HepG2 (cell line): ENCODE data around the gene SAP25. TPM values are rescaled to one million over a fixed set of nuclear protein-coding genes. Genes with fewer than 3 reads are reported as not detected.

ENCODE experiments used
- ASH2L ChIP-seq: fragments of 300-600, 200-600 bp; sonication (generic); IDR thresholded peaks from 2 replicates; pipeline ENCODE4 v1.7.0; 2017; ENCODE audit warnings: low read depth, mild to moderate bottlenecking, moderate library complexity, mixed read lengths, low read length; ENCODE audit not compliant: insufficient read length
- ERF ChIP-seq: IDR thresholded peaks from 2 replicates; pipeline ENCODE4 v1.6.1; 2018; ENCODE audit warnings: missing biosample characterization, missing genetic modification reagents
- FOXO1 ChIP-seq: sonication (generic); formaldehyde crosslinking; IDR thresholded peaks from 2 replicates; pipeline ENCODE4 v1.4.0; 2020; ENCODE audit warnings: missing genetic modification reagents
- GATAD1 ChIP-seq: IDR thresholded peaks from 2 replicates; pipeline ENCODE4 v1.6.1; 2016; ENCODE audit warnings: missing genetic modification reagents, missing compliant biosample characterization
- HDAC6 ChIP-seq: fragments of 200-600 bp; sonication (generic); IDR thresholded peaks from 2 replicates; pipeline ENCODE4 v1.7.0; 2017; ENCODE audit warnings: mild to moderate bottlenecking, antibody characterized with exemption, low read length, low read depth
- HNF4G ChIP-seq, 2 experiments: sonication (generic) in 1 of 2; formaldehyde crosslinking in 1 of 2; IDR thresholded peaks; 2 replicates each; pipeline versions ENCODE4 v1.4.0 to v1.6.1; 2011 to 2020; ENCODE audit warnings: borderline replicate concordance in 2 of 2, low read depth in 2 of 2, mild to moderate bottlenecking in 2 of 2, low read length in 1 of 2, missing genetic modification reagents in 1 of 2, moderate library complexity in 1 of 2
- JUNB ChIP-seq: sonication (generic); formaldehyde crosslinking; IDR thresholded peaks from 2 replicates; pipeline ENCODE4 v1.8.0; 2022; ENCODE audit warnings: missing genetic modification reagents, mild to moderate bottlenecking, borderline replicate concordance
- KAT8 ChIP-seq: IDR thresholded peaks from 2 replicates; pipeline ENCODE4 v1.6.1; 2016; ENCODE audit warnings: missing genetic modification reagents, missing compliant biosample characterization
- KDM3A ChIP-seq: IDR thresholded peaks from 2 replicates; pipeline ENCODE4 v1.6.1; 2018; ENCODE audit warnings: low read depth, missing compliant biosample characterization
- MAFK ChIP-seq, 2 experiments: IDR thresholded peaks in 1 of 2; conservative IDR thresholded peaks in 1 of 2; 2 replicates each; pipeline ENCODE4 v1.6.1; 2011; ENCODE audit warnings: improper control_type of control experiment in 2 of 2, low read length in 2 of 2
- PRDM4 ChIP-seq: sonication (generic); formaldehyde crosslinking; IDR thresholded peaks from 2 replicates; pipeline ENCODE4 v1.9.0; 2021; ENCODE audit warnings: missing genetic modification reagents, borderline replicate concordance
- PRPF4 ChIP-seq: fragments of 200-400 bp; formaldehyde crosslinking; IDR thresholded peaks from 2 replicates; pipeline ENCODE4 v1.6.1; 2016; ENCODE audit warnings: low read length, low read depth; ENCODE audit not compliant: poor library complexity, severe bottlenecking
- SRSF1 ChIP-seq: fragments of 200-400 bp; formaldehyde crosslinking; optimal IDR thresholded peaks from 2 replicates; pipeline ENCODE3; 2017; ENCODE audit warnings: mild to moderate bottlenecking, low read depth, low read length, moderate library complexity
- ZBTB25 ChIP-seq: IDR thresholded peaks from 2 replicates; pipeline ENCODE4 v1.6.1; 2018; ENCODE audit warnings: missing genetic modification reagents
- ZNF136 ChIP-seq: sonication (generic); formaldehyde crosslinking; IDR thresholded peaks from 2 replicates; pipeline ENCODE4 v1.8.1; 2022; ENCODE audit warnings: low read depth, mild to moderate bottlenecking, moderate library complexity, missing genetic modification reagents
- ZNF281 ChIP-seq: sonication (generic); formaldehyde crosslinking; IDR thresholded peaks from 2 replicates; pipeline ENCODE4 v1.4.0; 2020; ENCODE audit warnings: missing genetic modification reagents, borderline replicate concordance
- ZNF414 ChIP-seq: sonication (generic); formaldehyde crosslinking; IDR thresholded peaks from 2 replicates; pipeline ENCODE4 v1.5.0; 2020; ENCODE audit warnings: missing genetic modification reagents
- ZNF510 ChIP-seq: sonication (generic); formaldehyde crosslinking; IDR thresholded peaks from 2 replicates; pipeline ENCODE4 v1.4.0; 2020; ENCODE audit warnings: low read depth, mild to moderate bottlenecking, missing genetic modification reagents
- ZNF713 ChIP-seq: sonication (generic); formaldehyde crosslinking; IDR thresholded peaks from 2 replicates; pipeline ENCODE4 v1.4.0; 2020; ENCODE audit warnings: mild to moderate bottlenecking, missing genetic modification reagents
- ZSCAN31 ChIP-seq: sonication (generic); formaldehyde crosslinking; IDR thresholded peaks from 2 replicates; pipeline ENCODE4 v1.5.0; 2020; ENCODE audit warnings: low read depth, mild to moderate bottlenecking, missing genetic modification reagents
- polyA plus RNA-seq, 8 experiments: library from polyadenylated mRNA; depleted of rRNA in 3 of 8; stranded (reverse) in 7 of 8; unstranded in 1 of 8; fragments of >200 nt; fragmentation: Illumina TruSeq in 4 of 8; extraction: Trizol in 4 of 8; gene quantifications; 2 replicates each; pipeline versions ENCODE4 v1.2.1 to v1.2.3, GENCODE V29; 2011 to 2016; ENCODE audit warnings: low read depth in 4 of 8, missing spikeins in 1 of 8, mixed read lengths in 1 of 8; ENCODE audit not compliant: insufficient read depth in 1 of 8
- total RNA-seq, 5 experiments: library from RNA; depleted of rRNA; stranded (reverse); fragments of >200 nt; fragmentation: Illumina TruSeq; extraction: Trizol; gene quantifications; 2 replicates each; pipeline ENCODE4 v1.2.3, GENCODE V29; 2016; ENCODE audit warnings: low read depth in 1 of 5

Gene SAP25
- total and polyA plus RNA-seq, 2 of the 13 experiments (the other 11 are each of a cell fraction or from before 2014, with no cell fraction given) = 0.15 to 0.20 TPM

DNA sequence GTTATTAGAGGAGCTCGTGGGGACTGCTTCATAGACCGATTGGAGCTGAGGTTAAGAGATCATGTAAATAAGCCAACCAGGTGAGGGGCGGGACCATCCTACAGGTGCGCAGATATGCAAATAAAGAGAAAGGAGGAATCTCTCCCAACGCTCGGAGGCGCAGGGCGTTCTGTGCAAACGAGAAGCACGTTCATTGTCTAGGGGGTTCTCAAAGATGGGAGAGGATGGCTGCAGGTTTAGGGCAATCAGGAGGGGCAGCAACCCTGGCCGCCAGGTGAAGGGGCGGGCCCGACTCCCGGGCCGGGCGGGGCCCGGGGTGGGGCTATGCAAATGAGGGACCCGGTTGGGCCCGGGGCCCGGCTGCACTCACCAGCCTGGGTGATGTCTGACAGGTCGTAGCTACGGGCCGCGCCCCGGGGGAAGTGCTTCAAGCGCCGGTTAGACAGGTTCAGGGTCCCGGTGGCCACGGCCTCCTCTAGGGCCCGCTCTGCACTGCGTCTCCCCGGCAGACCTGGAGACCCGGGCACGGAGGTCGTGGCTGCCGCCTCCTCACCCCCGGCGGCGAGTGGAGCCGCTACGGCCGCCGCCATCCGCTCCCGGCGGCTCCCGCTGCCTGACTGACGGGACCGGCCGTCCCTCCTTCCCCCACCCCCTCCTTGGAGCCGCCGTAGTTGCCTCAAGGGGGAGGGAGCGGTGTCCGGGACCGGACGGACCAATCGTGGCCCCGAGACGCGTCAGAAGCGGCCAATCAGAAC, 12.0 kb upstream of the SAP25 start, which contains the start of gene LRCH4 (continued):
- TF ChIP-seq HDAC6 (no peak), MAFK (conservative IDR thresholded peaks at IDR 0.05 in 1 of 2, IDR thresholded peaks at IDR 0.05 in 1 of 2; ENCODE audit: low read length in 2 of 2) (no peak), GATAD1 (CRISPR knock-in tag) (peak; percentile 91), SRSF1 (no peak), ZNF414 (peak; percentile 30; the same call in 1 of the 2 replicates), HNF4G (IDR thresholded peaks at IDR 0.05; ENCODE audit: borderline replicate concordance, low read depth, low read length) (peak; percentile 52; the same call in 1 of the 2 replicates), HNF4G (CRISPR knock-in tag; IDR thresholded peaks at IDR 0.05; ENCODE audit: borderline replicate concordance, low read depth) (no peak), ASH2L (peak; percentile 81), PRDM4 (CRISPR knock-in tag) (0 out of 2 replicates have a peak, but pooled peaks have one; percentile 37), KAT8 (CRISPR knock-in tag) (peak; percentile 86), ZNF713 (CRISPR knock-in tag) (no peak), ZBTB25 (CRISPR knock-in tag) (peak; percentile 95), FOXO1 (CRISPR knock-in tag) (0 out of 2 replicates have a peak, but pooled peaks have one; percentile 50), ZNF136 (CRISPR knock-in tag) (peak; percentile 78; the same call in 1 of the 2 replicates), ZSCAN31 (CRISPR knock-in tag) (peak; percentile 74), KDM3A (CRISPR knock-in tag) (peak; percentile 90; the same call in 1 of the 2 replicates), ZNF281 (CRISPR knock-in tag) (peak; percentile 100), PRPF4 (peak; percentile 68), ZNF510 (CRISPR knock-in tag) (no peak), ERF (CRISPR knock-in tag) (peak; percentile 77; the same call in 1 of the 2 replicates), JUNB (CRISPR knock-in tag) (no peak)
